A204.1 (cell line): Measurements from ENCODE around the gene HAPLN2.
"Not testable (repeated sequence)": the region's sequence is repeated elsewhere in the genome, so short reads cannot be mapped to it uniquely, and the experiment has no call there.

ENCODE experiments used
- FAIRE-seq: peaks from 2 replicates; lab custom pipeline; 2012; peaks lifted over from hg19 to GRCh38; lab: Jason Lieb, UNC

HAPLN2 gene

GRCh38 chr1:156622581-156623297 lies 3.5 kb downstream of the HAPLN2 start:
- no peak for FAIRE-seq

GRCh38 chr1:156623946-156624813 lies 5.0 kb downstream of the HAPLN2 start:
- no peak for FAIRE-seq

GRCh38 chr1:156624814-156625435 lies 5.7 kb downstream of the HAPLN2 start:
- no peak for FAIRE-seq

- FAIRE-seq = no peak
Observed at GRCh38 chr1:156625436-156626078, 6.3 kb downstream of the HAPLN2 start.

GRCh38 chr1:156626079-156626438 lies 6.8 kb downstream of the HAPLN2 start:
- FAIRE-seq = no peak

GRCh38 chr1:156627313-156627880 lies 8.2 kb downstream of the HAPLN2 start:
- FAIRE-seq = no peak

GRCh38 chr1:156629823-156630449 lies 10.7 kb downstream of the HAPLN2 start:
- FAIRE-seq = no peak

GRCh38 chr1:156631152-156631551 lies 11.9 kb downstream of the HAPLN2 start:
- not testable (repeated sequence) for FAIRE-seq

GRCh38 chr1:156632355-156632754 lies 13.1 kb downstream of the HAPLN2 start:
- no peak for FAIRE-seq

- no peak for FAIRE-seq
Observed at GRCh38 chr1:156638189-156638985, 19.2 kb downstream of the HAPLN2 start.

GRCh38 chr1:156639601-156640101 lies 20.4 kb downstream of the HAPLN2 start:
- no peak for FAIRE-seq

GRCh38 chr1:156640842-156641706 lies 21.9 kb downstream of the HAPLN2 start:
- FAIRE-seq = no peak

GRCh38 chr1:156641761-156642264 lies 22.6 kb downstream of the HAPLN2 start, which contains the start of gene BCAN:
Gene BCAN, plus strand, starts transcription at chr1:156642117. Its CDS starts 3,938 bp downstream, at chr1:156646055.
- no peak for FAIRE-seq

GRCh38 chr1:156642265-156643048 lies 23.2 kb downstream of the HAPLN2 start:
- FAIRE-seq = no peak

GRCh38 chr1:156643049-156643777 lies 24.0 kb downstream of the HAPLN2 start:
- FAIRE-seq = no peak

- no peak for FAIRE-seq
Observed at GRCh38 chr1:156643778-156644092, 24.5 kb downstream of the HAPLN2 start.

GRCh38 chr1:156644146-156644545 lies 24.9 kb downstream of the HAPLN2 start:
- no peak for FAIRE-seq

GRCh38 chr1:156644640-156645039 lies 25.4 kb downstream of the HAPLN2 start:
- FAIRE-seq = no peak
